Type B pancreatic cell (in vitro differentiated cells): ENCODE results near the gene EPHB6. TPM values are rescaled to one million over a fixed set of nuclear protein-coding genes. Genes with fewer than 3 reads are reported as not detected.

Source experiments
- DNase-seq: peaks from one replicate; pipeline ENCODE4 v3.0.0; 2021; ENCODE audit warnings: mixed read lengths; ENCODE audit not compliant: unreplicated experiment; ENCODE audit errors: extremely low spot score
- H3K27ac Mint-ChIP-seq: 2 replicates; pipeline ENCODE4 v1.8.0; 2021; ENCODE audit warnings: mild to moderate bottlenecking, mixed read lengths
- H3K27me3 Mint-ChIP-seq: 2 replicates; pipeline ENCODE4 v1.8.0; 2021; ENCODE audit warnings: mixed read lengths
- H3K36me3 Mint-ChIP-seq: 2 replicates; pipeline ENCODE4 v1.8.0; 2021; ENCODE audit warnings: mixed read lengths
- H3K4me1 Mint-ChIP-seq: one replicate; pipeline ENCODE4 v1.8.0; 2021; ENCODE audit warnings: mixed read lengths; ENCODE audit not compliant: unreplicated experiment
- H3K4me3 Mint-ChIP-seq: 2 replicates; pipeline ENCODE4 v1.8.0; 2021; ENCODE audit warnings: mild to moderate bottlenecking, mixed read lengths
- H3K9me3 Mint-ChIP-seq: 2 replicates; pipeline ENCODE4 v1.8.0; 2021; ENCODE audit warnings: mixed read lengths
- CTCF ChIP-seq: fragments of 200-600 bp; sonication (generic); conservative IDR thresholded peaks from 2 replicates; pipeline ENCODE4 v1.5.0; 2021; ENCODE audit warnings: antibody characterized with exemption, mild to moderate bottlenecking
- total RNA-seq: library from RNA; stranded (reverse); gene quantifications from 2 replicates; pipeline ENCODE4 v1.2.1, GENCODE V29; 2021; ENCODE audit warnings: low replicate concordance

Gene EPHB6
- total RNA-seq, 1 donor from 2014 or later = 8.4 TPM

GRCh38 chr7:142917447-142917846, 62.6 kb downstream of the EPHB6 start:
- Mint-ChIP-seq H3K9me3 (no peaks in the 10 kb centered on the region), H3K4me3 (no peak overlapping the region), H3K4me1 (no peaks in the 10 kb centered on the region), H3K36me3 (no peaks in the 10 kb centered on the region), H3K27ac (no peak overlapping the region), H3K27me3 (no peaks in the 10 kb centered on the region)
- DNase-seq = no peak
- no peak for TF ChIP-seq CTCF

- H3K27ac Mint-ChIP-seq = no peak overlapping the region
These were observed 64.0 kb downstream of the EPHB6 start for GRCh38 chr7:142918901-142919300.

GRCh38 chr7:142919656-142920055, 64.8 kb downstream of the EPHB6 start:
- no peak for DNase-seq
- Mint-ChIP-seq H3K9me3 (no peaks in the 10 kb centered on the region), H3K4me1 (no peaks in the 10 kb centered on the region), H3K27me3 (no peaks in the 10 kb centered on the region), H3K27ac (no peak overlapping the region), H3K36me3 (no peaks in the 10 kb centered on the region), H3K4me3 (no peak overlapping the region)
- TF ChIP-seq CTCF = no peak

More at GRCh38 chr7:142918901-142919300, 64.0 kb downstream of the EPHB6 start:
- DNase-seq = no peak
- H3K9me3 Mint-ChIP-seq = no peaks in the 10 kb centered on the region
- H3K27me3 Mint-ChIP-seq = no peaks in the 10 kb centered on the region
- H3K4me3 Mint-ChIP-seq = no peak overlapping the region
- H3K36me3 Mint-ChIP-seq = no peaks in the 10 kb centered on the region
- H3K4me1 Mint-ChIP-seq = no peaks in the 10 kb centered on the region
- no peak for TF ChIP-seq CTCF

Other genes with a start within 250 kb of the EPHB6 start
- 10.0 and 118 TPM in 2 replicates for gene PRSS1, start 105.6 kb upstream of the EPHB6 start, total RNA-seq
- gene PRSS2, start 84.1 kb upstream of the EPHB6 start, total RNA-seq = 20.4 and 272 TPM in 2 replicates
- 5.4 and 8.1 TPM in 2 replicates for gene TRPV6, start 30.7 kb downstream of the EPHB6 start, total RNA-seq
- gene TRPV5, start 78.7 kb downstream of the EPHB6 start, total RNA-seq = not detected in 2 replicates
- gene LLCFC1, start 84.4 kb downstream of the EPHB6 start, total RNA-seq = not detected in 2 replicates
- 1.6 and 2.8 TPM in 2 replicates for gene KEL, start 107.3 kb downstream of the EPHB6 start, total RNA-seq
- not detected in 2 replicates for gene OR9A2, start 172.1 kb downstream of the EPHB6 start, total RNA-seq
- not detected in 2 replicates for gene OR6V1, start 197.3 kb downstream of the EPHB6 start, total RNA-seq